Left hindlimb (tissue), 1 donor: ENCODE results near the gene XRCC5.
"Not testable (repeated sequence)": the region's sequence is repeated elsewhere in the genome, so short reads cannot be mapped to it uniquely, and the experiment has no call there.

Source experiments
- DNase-seq: peaks from one replicate; pipeline ENCODE4 v3.0.0-alpha.2; 2018

Gene XRCC5

GRCh38 chr2:216119146-216119545, 10.0 kb downstream of the XRCC5 start:
- no peak for DNase-seq

- no peak for DNase-seq
These were observed 10.8 kb downstream of the XRCC5 start for GRCh38 chr2:216119986-216120385.

GRCh38 chr2:216121255-216121654, 12.1 kb downstream of the XRCC5 start:
- DNase-seq: no peak

- DNase-seq: no peak
These were observed 17.8 kb downstream of the XRCC5 start for GRCh38 chr2:216126943-216127342.

GRCh38 chr2:216130346-216130971, 21.3 kb downstream of the XRCC5 start:
- DNase-seq: no peak

- no peak for DNase-seq
These were observed 22.2 kb downstream of the XRCC5 start for GRCh38 chr2:216131175-216131926.

- DNase-seq: no peak
These were observed 23.4 kb downstream of the XRCC5 start for GRCh38 chr2:216132585-216132984.

GRCh38 chr2:216133397-216133796, 24.2 kb downstream of the XRCC5 start:
- DNase-seq: no peak

GRCh38 chr2:216134958-216135541, 25.9 kb downstream of the XRCC5 start:
- no peak for DNase-seq

- DNase-seq: no peak
These were observed 30.7 kb downstream of the XRCC5 start for GRCh38 chr2:216139884-216140283.

GRCh38 chr2:216141516-216141915, 32.4 kb downstream of the XRCC5 start:
- not testable (repeated sequence) for DNase-seq

- DNase-seq: no peak
These were observed 33.4 kb downstream of the XRCC5 start for GRCh38 chr2:216142540-216142939.

- no peak for DNase-seq
These were observed 35.2 kb downstream of the XRCC5 start for GRCh38 chr2:216144372-216144771.

- DNase-seq: no peak
These were observed 35.7 kb downstream of the XRCC5 start for GRCh38 chr2:216144857-216145256.

GRCh38 chr2:216146573-216146972, 37.4 kb downstream of the XRCC5 start:
- no peak for DNase-seq

- no peak for DNase-seq
These were observed 38.3 kb downstream of the XRCC5 start for GRCh38 chr2:216147172-216148131.

- no peak for DNase-seq
These were observed 39.8 kb downstream of the XRCC5 start for GRCh38 chr2:216148983-216149382.

GRCh38 chr2:216149741-216150140, 40.6 kb downstream of the XRCC5 start:
- no peak for DNase-seq

- no peak for DNase-seq
These were observed 42.3 kb downstream of the XRCC5 start for GRCh38 chr2:216151313-216152025.

- DNase-seq: no peak
These were observed 46.8 kb downstream of the XRCC5 start for GRCh38 chr2:216155954-216156353.

GRCh38 chr2:216156822-216157221, 47.7 kb downstream of the XRCC5 start:
- DNase-seq: no peak

- DNase-seq: no peak
These were observed 50.0 kb downstream of the XRCC5 start for GRCh38 chr2:216159144-216159543.
